IMR-90 (cell line): ENCODE results near the gene NAIF1. TPM values are rescaled to one million over a fixed set of nuclear protein-coding genes. Genes with fewer than 3 reads are reported as not detected.

Experiments used
- ATAC-seq: fragments of 200-7000 bp; cut with Tn5 transposase; 2 replicates; pipeline ENCODE4 v1.9.1; 2020; ENCODE audit warnings: low read depth, mild to moderate bottlenecking, moderate library complexity
- BruUV-seq: library from RNA; stranded (reverse); fragments of 400-500 nt; replicated peaks from 2 replicates; lab custom pipeline; 2021; lab: Mats Ljungman, UMichigan
- CTCF ChIA-PET: fragments of 300-600 bp; formaldehyde crosslinking; extraction: SDS; loops from one replicate; lab custom pipeline; 2021; ENCODE audit warnings: antibody characterized with exemption; lab: Yijun Ruan, JAX
- POLR2A ChIA-PET: fragments of 300-600 bp; sonication (Branson Sonifier 250); formaldehyde crosslinking; loops from one replicate; lab custom pipeline; 2022; ENCODE audit warnings: antibody characterized with exemption; ENCODE audit not compliant: unreplicated experiment; lab: Charles Lee
- DNase-seq: peaks from one replicate; pipeline ENCODE4 v3.0.0; 2013
- H2AFZ ChIP-seq: replicated peaks from 2 replicates; pipeline ENCODE3; 2013; ENCODE audit warnings: low read length, mild to moderate bottlenecking; ENCODE audit not compliant: poor library complexity
- H2AK5ac ChIP-seq: 2 replicates; pipeline ENCODE4 v1.6.1; 2013; ENCODE audit warnings: low read depth, low read length, inconsistent platforms
- H2AK9ac ChIP-seq: replicated peaks from 2 replicates; pipeline ENCODE3; 2013; ENCODE audit warnings: mild to moderate bottlenecking, low read depth, low read length, moderate library complexity; ENCODE audit not compliant: poor library complexity
- H2BK120ac ChIP-seq: 2 replicates; pipeline ENCODE4 v1.6.1; 2013; ENCODE audit warnings: low read depth, low read length, inconsistent platforms
- H2BK15ac ChIP-seq: 3 replicates; pipeline ENCODE4 v1.6.1; 2013; ENCODE audit warnings: low read depth, low read length, inconsistent platforms
- H2BK20ac ChIP-seq: 2 replicates; pipeline ENCODE4 v1.6.1; 2013; ENCODE audit warnings: low read depth, mild to moderate bottlenecking, inconsistent platforms, low read length, moderate library complexity
- H2BK5ac ChIP-seq: 2 replicates; pipeline ENCODE4 v1.6.1; 2013; ENCODE audit warnings: mild to moderate bottlenecking, low read depth, low read length, inconsistent platforms; ENCODE audit not compliant: poor library complexity, severe bottlenecking
- H3K14ac ChIP-seq: replicated peaks from 2 replicates; pipeline ENCODE4 v1.6.1; 2013; ENCODE audit warnings: low read depth, low read length, inconsistent platforms
- H3K18ac ChIP-seq: 2 replicates; pipeline ENCODE4 v1.6.1; 2013; ENCODE audit warnings: low read depth, low read length, control low read depth
- H3K23ac ChIP-seq: 2 replicates; pipeline ENCODE4 v1.6.1; 2013; ENCODE audit warnings: low read depth, low read length, inconsistent platforms
- H3K27ac ChIP-seq: 2 replicates; pipeline ENCODE4 v1.5.1; 2013; ENCODE audit warnings: mild to moderate bottlenecking, control low read depth, low read length; ENCODE audit not compliant: insufficient read depth
- H3K27me3 ChIP-seq: 2 replicates; pipeline ENCODE4 v1.6.1; 2013; ENCODE audit warnings: low read length; ENCODE audit not compliant: control insufficient read depth, insufficient read depth
- H3K36me3 ChIP-seq: 2 replicates; pipeline ENCODE4 v1.6.1; 2013; ENCODE audit warnings: low read length, mixed read lengths; ENCODE audit not compliant: control insufficient read depth, insufficient read depth
- H3K4ac ChIP-seq: 2 replicates; pipeline ENCODE4 v1.6.1; 2013; ENCODE audit warnings: low read depth, low read length, inconsistent platforms
- H3K4me1 ChIP-seq: 2 replicates; pipeline ENCODE4 v1.6.1; 2013; ENCODE audit warnings: low read length, mixed read lengths; ENCODE audit not compliant: control insufficient read depth, insufficient read depth
- H3K4me2 ChIP-seq: 2 replicates; pipeline ENCODE4 v1.6.1; 2013; ENCODE audit warnings: low read depth, mild to moderate bottlenecking, control low read depth, low read length, moderate library complexity
- H3K4me3 ChIP-seq: 2 replicates; pipeline ENCODE4 v1.5.1; 2013; ENCODE audit warnings: low read depth, mild to moderate bottlenecking, control low read depth, low read length, moderate library complexity; ENCODE audit not compliant: insufficient read depth
- H3K56ac ChIP-seq: 2 replicates; pipeline ENCODE4 v1.6.1; 2013; ENCODE audit warnings: low read length, inconsistent platforms; ENCODE audit not compliant: insufficient read depth; ENCODE audit errors: extremely low read depth
- H3K79me1 ChIP-seq, 2 experiments: 2 replicates each; pipeline ENCODE4 v1.6.1; 2013; ENCODE audit warnings: low read length in 2 of 2, inconsistent platforms in 1 of 2, low read depth in 1 of 2
- H3K9ac ChIP-seq: 2 replicates; pipeline ENCODE4 v1.6.1; 2013; ENCODE audit warnings: low read depth, low read length, control low read depth
- H3K9me1 ChIP-seq: 2 replicates; pipeline ENCODE4 v1.6.1; 2013; ENCODE audit warnings: low read length, inconsistent platforms; ENCODE audit not compliant: insufficient read depth
- H3K9me3 ChIP-seq: 2 replicates; pipeline ENCODE4 v1.6.1; 2013; ENCODE audit warnings: low read length; ENCODE audit not compliant: control insufficient read depth, insufficient read depth
- H4K20me1 ChIP-seq: 2 replicates; pipeline ENCODE4 v1.6.1; 2013; ENCODE audit warnings: low read length, inconsistent platforms; ENCODE audit not compliant: insufficient read depth
- H4K5ac ChIP-seq: 2 replicates; pipeline ENCODE4 v1.6.1; 2013; ENCODE audit warnings: mild to moderate bottlenecking, low read depth, low read length, control low read depth
- H4K8ac ChIP-seq, 2 experiments: 2 replicates each; pipeline ENCODE4 v1.6.1; 2013; ENCODE audit warnings: low read depth in 2 of 2, low read length in 2 of 2, control low read depth in 1 of 2, inconsistent platforms in 1 of 2
- H4K91ac ChIP-seq: 2 replicates; pipeline ENCODE4 v1.6.1; 2013; ENCODE audit warnings: low read depth, low read length, inconsistent platforms; ENCODE audit not compliant: insufficient read depth
- BHLHE40 ChIP-seq: fragments of 150-350 bp; IDR thresholded peaks from 2 replicates; pipeline ENCODE4 v1.6.1; 2016; ENCODE audit warnings: mild to moderate bottlenecking, low read depth, low read length
- CEBPB ChIP-seq: IDR thresholded peaks from 2 replicates; pipeline ENCODE4 v1.6.1; 2012; ENCODE audit warnings: low read depth, low read length, improper control_type of control experiment
- CHD1 ChIP-seq: IDR thresholded peaks from 2 replicates; pipeline ENCODE4 v1.6.1; 2012; ENCODE audit warnings: low read depth, low read length, improper control_type of control experiment
- CTCF ChIP-seq: conservative IDR thresholded peaks from 2 replicates; pipeline ENCODE4 v1.5.1; 2012; ENCODE audit warnings: mild to moderate bottlenecking, low read depth, low read length, improper control_type of control experiment
- ELK1 ChIP-seq: fragments of 150-350 bp; IDR thresholded peaks from 2 replicates; pipeline ENCODE4 v1.6.1; 2016; ENCODE audit warnings: low read depth, mild to moderate bottlenecking, low read length, moderate library complexity, borderline replicate concordance
- MAFK ChIP-seq: IDR thresholded peaks from 2 replicates; pipeline ENCODE4 v1.6.1; 2012; ENCODE audit warnings: low read depth, low read length, improper control_type of control experiment
- MAZ ChIP-seq: IDR thresholded peaks from 2 replicates; pipeline ENCODE4 v1.6.1; 2012; ENCODE audit warnings: low read depth, mild to moderate bottlenecking, low read length, improper control_type of control experiment, moderate library complexity, borderline replicate concordance
- MXI1 ChIP-seq: IDR thresholded peaks from 2 replicates; pipeline ENCODE4 v1.6.1; 2012; ENCODE audit warnings: low read depth, mild to moderate bottlenecking, low read length, moderate library complexity, borderline replicate concordance
- NFE2L2 ChIP-seq: fragments of 150-350 bp; IDR thresholded peaks from 2 replicates; pipeline ENCODE4 v1.6.1; 2016; ENCODE audit warnings: low read depth, mild to moderate bottlenecking, low read length
- POLR2A ChIP-seq: IDR thresholded peaks from 2 replicates; pipeline ENCODE4 v1.6.1; 2012; ENCODE audit warnings: mild to moderate bottlenecking, low read depth, low read length
- RAD21 ChIP-seq: IDR thresholded peaks from 2 replicates; pipeline ENCODE4 v1.6.1; 2012; ENCODE audit warnings: low read length, improper control_type of control experiment
- RCOR1 ChIP-seq: IDR thresholded peaks from 2 replicates; pipeline ENCODE4 v1.6.1; 2012; ENCODE audit warnings: mild to moderate bottlenecking, low read length, improper control_type of control experiment; ENCODE audit not compliant: insufficient replicate concordance
- RFX5 ChIP-seq: IDR thresholded peaks from 2 replicates; pipeline ENCODE4 v1.8.0; 2012; ENCODE audit warnings: low read depth, mild to moderate bottlenecking, low read length, moderate library complexity
- USF2 ChIP-seq: fragments of 150-350 bp; IDR thresholded peaks from 2 replicates; pipeline ENCODE4 v1.6.1; 2017; ENCODE audit warnings: mild to moderate bottlenecking, antibody characterized with exemption, low read length, low read depth
- WGBS, 2 experiments: methylation state at CpG; one replicate each; pipeline versions ENCODE4 v1.1.5 to v1.1.7; 2013; ENCODE audit warnings: missing lambda C conversion rate in 2 of 2; ENCODE audit not compliant: insufficient read length in 1 of 2; ENCODE audit errors: extremely low coverage in 2 of 2; 5-methylcytosine and 5-hydroxymethylcytosine counted together
- dilution Hi-C: fragments of 300-500 bp; cut with HindIII; formaldehyde crosslinking; loops from one replicate; pipeline ENCODE4 v1.14.3; 2018; ENCODE audit warnings: low sequenced_read_pairs; ENCODE audit not compliant: unreplicated experiment
- in situ Hi-C: fragments of 300-500 bp; cut with MboI; formaldehyde crosslinking; loops from 3 replicates; pipeline ENCODE4 v1.14.3; 2019; ENCODE audit warnings: low sequenced_read_pairs, inconsistent platforms, mixed read lengths
- intact Hi-C: fragments of 100-400 bp; cut with micrococcal nuclease; formaldehyde crosslinking; loops from 2 replicates; pipeline ENCODE4 v1.10.0; 2022
- polyA plus RNA-seq, 3 experiments: library from polyadenylated mRNA; depleted of rRNA; stranded (reverse); fragments of >200 nt; gene quantifications; 2 replicates each; pipeline ENCODE4 v1.2.3, GENCODE V29; 2012; ENCODE audit warnings: low replicate concordance in 1 of 3
- total RNA-seq: library from RNA; depleted of rRNA; stranded (reverse); fragments of >200 nt; gene quantifications from 2 replicates; pipeline ENCODE4 v1.2.3, GENCODE V29; 2012

The NAIF1 gene
- total and polyA plus RNA-seq, 2 of the 4 experiments (the other 2 are of a cell fraction), result 9.7 to 10.1 TPM

GRCh38 chr9:128034821-128035652 is 32.1 kb downstream of the NAIF1 start:
- no peak overlapping the region for H2BK120ac ChIP-seq
- no peak overlapping the region for H3K9ac ChIP-seq
- no peaks in the 10 kb centered on the region for H3K79me1 ChIP-seq
- no CpG with 5 or more reads among the region's 8 CpGs for WGBS, 2 experiments
- H4K20me1 ChIP-seq, result no peaks in the 10 kb centered on the region
- no peak overlapping the region for H3K4ac ChIP-seq
- H2BK20ac ChIP-seq, result no peak overlapping the region
- dilution Hi-C loops (no loop called here), in situ Hi-C loops (loop anchor here (5.0 kb wide), 1 partner anchor 78 kb away; no protein-coding TSS in a partner anchor), intact Hi-C loops (loop anchor here (1.0 to 5.0 kb wide), 2 partner anchors 33 to 93 kb away; no protein-coding TSS in a partner anchor)
- H4K91ac ChIP-seq, result no peak overlapping the region
- H3K27me3 ChIP-seq, result peaks cover 2% of the 10 kb centered on the region
- H3K4me2 ChIP-seq, result no peak overlapping the region
- H3K9me3 ChIP-seq, result no peaks in the 10 kb centered on the region
- no TSS peak for BruUV-seq
- no peaks in the 10 kb centered on the region for H3K9me1 ChIP-seq
- ATAC-seq (peak; percentile 94), DNase-seq (peak; percentile 71)
- H3K4me1 ChIP-seq, result no peaks in the 10 kb centered on the region
- no peak overlapping the region for H3K4me3 ChIP-seq
- ChIA-PET POLR2A (no interaction called here), CTCF (interaction anchor here (1.0 to 3.3 kb wide), 5 partner anchors 57 to 92 kb away, joined by 3 to 15 read pairs (median 3); no protein-coding TSS in a partner anchor)
- no peaks in the 10 kb centered on the region for H3K36me3 ChIP-seq
- no peak overlapping the region for H3K18ac ChIP-seq
- 0 out of 2 replicates have a peak overlapping the region, but pooled peaks have one; percentile 18 for H2AK5ac ChIP-seq
- no peak overlapping the region for H3K56ac ChIP-seq
- no peak overlapping the region for H2BK15ac ChIP-seq
- H4K5ac ChIP-seq, result no peak overlapping the region
- no peak overlapping the region for H2BK5ac ChIP-seq
- peak overlapping the region; percentile 6 for H2AK9ac ChIP-seq
- no peak overlapping the region for H4K8ac ChIP-seq
- H3K23ac ChIP-seq, result no peak overlapping the region
- peak overlapping the region; percentile 67 for H2AFZ ChIP-seq
- no peak overlapping the region for H3K14ac ChIP-seq
- H3K27ac ChIP-seq, result no peak overlapping the region
- TF ChIP-seq ELK1 (no peak), BHLHE40 (no peak), MAZ (peak; percentile 37; the same call in 1 of the 2 replicates), USF2 (0 out of 2 replicates have a peak, but pooled peaks have one; percentile 23), MXI1 (0 out of 2 replicates have a peak, but pooled peaks have one; percentile 45), RAD21 (peak; percentile 92), NFE2L2 (no peak), MAFK (peak; percentile 76), CEBPB (no peak), RCOR1 (no peak), RFX5 (no peak), CHD1 (no peak), CTCF (peak; percentile 86), POLR2A (no peak)
